SK-N-SH (cell line): ENCODE measurements around the gene RBSN. TPM values are rescaled to one million over a fixed set of nuclear protein-coding genes. Genes with fewer than 3 reads are reported as not detected.

Experiments used
- CTCF ChIA-PET: fragments of 300-600, 350-600 bp; formaldehyde crosslinking; extraction: SDS; loops from one replicate; lab custom pipeline; 2021; lab: Yijun Ruan, JAX
- POLR2A ChIA-PET: fragments of 350-600 bp; sonication (Branson Sonifier 250); formaldehyde crosslinking; extraction: SDS; loops from one replicate; lab custom pipeline; 2020; ENCODE audit warnings: antibody characterized with exemption, inconsistent platforms; lab: Yijun Ruan, JAX
- DNase-seq: peaks from one replicate; pipeline ENCODE4 v3.0.0; 2012
- H2AFZ ChIP-seq: fragments of 200-600 bp; sonication (generic); 2 replicates; pipeline ENCODE4 v1.8.1; 2016; ENCODE audit warnings: antibody characterized with exemption, mild to moderate bottlenecking, low read depth
- H3F3A ChIP-seq: fragments of 200-600 bp; sonication (generic); replicated peaks from 2 replicates; pipeline ENCODE3; 2016; ENCODE audit warnings: antibody characterized with exemption, mild to moderate bottlenecking; ENCODE audit not compliant: insufficient read depth
- H3K27ac ChIP-seq, 2 experiments: fragments of 200-500 bp in 1 of 2; fragments of 200-600 bp in 1 of 2; sonication (Bioruptor generic) in 1 of 2; sonication (generic), shearing (Covaris generic) in 1 of 2; 2 replicates each; pipeline versions ENCODE4 v1.5.1 to v1.6.1; 2014 to 2016; ENCODE audit warnings: low read depth in 2 of 2, inconsistent platforms in 1 of 2, low read length in 1 of 2, mild to moderate bottlenecking in 1 of 2, mixed read lengths in 1 of 2
- H3K27me3 ChIP-seq: fragments of 200-600 bp; sonication (generic), shearing (Covaris generic); 2 replicates; pipeline ENCODE4 v1.6.1; 2016; ENCODE audit warnings: mixed run types; ENCODE audit not compliant: insufficient read depth
- H3K36me3 ChIP-seq, 2 experiments: fragments of 200-500 bp in 1 of 2; fragments of 200-600 bp in 1 of 2; sonication (Bioruptor generic) in 1 of 2; sonication (generic) in 1 of 2; replicated peaks in 1 of 2; 2 replicates each; pipeline versions ENCODE3 to v1.5.1; 2014 to 2016; ENCODE audit warnings: low read length in 1 of 2, mild to moderate bottlenecking in 1 of 2; ENCODE audit not compliant: insufficient read depth in 2 of 2, control insufficient read depth in 1 of 2
- H3K4me1 ChIP-seq, 2 experiments: fragments of 200-500 bp in 1 of 2; fragments of 200-600 bp in 1 of 2; sonication (Bioruptor generic) in 1 of 2; sonication (generic), shearing (Covaris generic) in 1 of 2; 2 replicates each; pipeline versions ENCODE4 v1.5.1 to v1.6.1; 2014 to 2016; ENCODE audit warnings: low read depth in 1 of 2, low read length in 1 of 2, mixed run types in 1 of 2; ENCODE audit not compliant: insufficient read depth in 2 of 2, control insufficient read depth in 1 of 2
- H3K4me2 ChIP-seq: fragments of 200-600 bp; sonication (generic), shearing (Covaris generic); 2 replicates; pipeline ENCODE4 v1.6.1; 2017; ENCODE audit warnings: mixed run types
- H3K4me3 ChIP-seq, 2 experiments: fragments of 200-500 bp in 1 of 2; fragments of 200-600 bp in 1 of 2; sonication (Bioruptor generic) in 1 of 2; sonication (generic), shearing (Covaris generic) in 1 of 2; 2 replicates each; pipeline versions ENCODE4 v1.5.1 to v1.8.1; 2014 to 2016; ENCODE audit warnings: low read depth in 2 of 2, inconsistent platforms in 1 of 2, low read length in 1 of 2, mild to moderate bottlenecking in 1 of 2, mixed read lengths in 1 of 2, moderate library complexity in 1 of 2
- H3K79me2 ChIP-seq: fragments of 200-600 bp; sonication (generic); 2 replicates; pipeline ENCODE4 v1.8.1; 2017; ENCODE audit warnings: mild to moderate bottlenecking; ENCODE audit not compliant: insufficient read depth
- H3K9ac ChIP-seq: fragments of 200-600 bp; sonication (generic); 2 replicates; pipeline ENCODE4 v1.6.1; 2017; ENCODE audit warnings: mixed run types
- H3K9me2 ChIP-seq: fragments of 200-600 bp; sonication (generic); 2 replicates; pipeline ENCODE4 v1.6.1; 2017; ENCODE audit warnings: mixed run types
- H3K9me3 ChIP-seq: fragments of 200-600 bp; sonication (generic); 2 replicates; pipeline ENCODE4 v1.6.1; 2017; ENCODE audit warnings: mixed run types, mild to moderate bottlenecking, moderate library complexity
- H4K20me1 ChIP-seq: fragments of 200-600 bp; sonication (generic); 2 replicates; pipeline ENCODE4 v1.6.1; 2017; ENCODE audit warnings: mild to moderate bottlenecking, mixed run types; ENCODE audit not compliant: insufficient read depth
- EZH2phosphoT487 ChIP-seq: fragments of 200-600 bp; sonication (generic); IDR thresholded peaks from 2 replicates; pipeline ENCODE4 v1.6.1; 2017; ENCODE audit warnings: low read depth, mixed run types, mild to moderate bottlenecking, antibody characterized with exemption, moderate library complexity, borderline replicate concordance
- FOXJ3 ChIP-seq: sonication (generic); formaldehyde crosslinking; IDR thresholded peaks from 2 replicates; pipeline ENCODE4 v1.5.1; 2020; ENCODE audit warnings: mild to moderate bottlenecking, missing genetic modification reagents
- MEF2A ChIP-seq: IDR thresholded peaks from 2 replicates; pipeline ENCODE4 v1.4.0; 2012; ENCODE audit warnings: low read depth, borderline replicate concordance
- MXI1 ChIP-seq: IDR thresholded peaks from 2 replicates; pipeline ENCODE4 v1.6.1; 2012; ENCODE audit warnings: mild to moderate bottlenecking, low read depth, low read length, improper control_type of control experiment
- RCOR1 ChIP-seq: fragments of 150-350 bp; IDR thresholded peaks from 2 replicates; pipeline ENCODE4 v1.6.1; 2017; ENCODE audit warnings: antibody characterized with exemption, low read length
- RFX5 ChIP-seq: IDR thresholded peaks from 2 replicates; pipeline ENCODE4 v1.6.1; 2012; ENCODE audit warnings: mild to moderate bottlenecking, improper control_type of control experiment, low read length
- RXRA ChIP-seq: IDR thresholded peaks from 2 replicates; pipeline ENCODE4 v1.4.0; 2012; ENCODE audit warnings: low read depth, mild to moderate bottlenecking, borderline replicate concordance
- YY1 ChIP-seq: IDR thresholded peaks from 2 replicates; pipeline ENCODE4 v1.4.0; 2012; ENCODE audit warnings: low read depth, mild to moderate bottlenecking
- WGBS: methylation state at CpG from one replicate; pipeline ENCODE4 v1.1.6; 2017; ENCODE audit warnings: low lambda C conversion rate; 5-methylcytosine and 5-hydroxymethylcytosine counted together
- polyA plus RNA-seq, 3 experiments: library from polyadenylated mRNA; depleted of rRNA; stranded (reverse); fragments of >200 nt; gene quantifications; 2 replicates each; pipeline ENCODE4 v1.2.3, GENCODE V29; 2012
- TF ChIP-seq, protein P1 (sequence below): IDR thresholded peaks from 2 replicates; pipeline ENCODE4 v1.6.1; 2012; ENCODE audit warnings: mild to moderate bottlenecking, low read depth, low read length, moderate library complexity

The RBSN gene
- polyA plus RNA-seq, 1 of the 3 experiments (the other 2 are of a cell fraction), result 4.7 TPM

DNA sequence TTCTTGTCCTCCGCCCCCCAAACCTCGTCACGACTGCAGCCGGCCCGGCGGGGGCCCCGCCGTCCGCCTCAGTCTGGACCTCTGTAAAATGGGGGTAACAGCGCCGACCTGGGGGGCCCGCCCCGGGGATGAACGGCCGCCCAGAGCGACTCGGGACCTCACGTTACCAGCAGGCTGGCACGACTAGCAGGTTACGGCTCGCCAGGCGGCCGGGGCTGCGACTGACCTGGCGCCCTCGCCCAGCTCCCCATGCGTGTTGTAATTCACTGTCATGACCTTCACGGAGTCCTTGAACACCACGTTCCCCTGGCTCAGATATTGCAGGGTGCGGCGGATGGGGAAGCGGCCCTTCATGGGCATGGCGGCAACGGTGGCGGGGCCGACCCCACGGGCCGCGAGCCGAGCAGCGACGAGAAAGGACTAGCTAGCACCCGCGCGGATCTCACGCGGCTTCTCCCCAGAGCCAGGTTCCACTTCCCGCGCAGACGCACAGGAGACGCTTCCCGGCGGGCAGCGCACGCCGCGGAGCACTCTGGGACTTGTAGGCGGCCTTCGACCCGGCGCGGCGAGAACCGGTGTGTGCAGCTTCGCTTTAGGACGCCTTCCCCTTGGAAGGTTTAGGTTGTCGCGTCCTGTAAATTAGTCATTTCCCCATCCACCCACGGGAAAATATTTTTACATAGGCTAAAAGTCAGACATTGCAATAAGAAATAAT is 34.0 kb downstream of the RBSN start, which contains the start of gene MRPS25 (continued):
- TF ChIP-seq RCOR1 (no peak), EZH2phosphoT487 (no peak), FOXJ3 (no peak), YY1 (no peak), RFX5 (no peak), RXRA (no peak)
- TF ChIP-seq, protein P1, sequence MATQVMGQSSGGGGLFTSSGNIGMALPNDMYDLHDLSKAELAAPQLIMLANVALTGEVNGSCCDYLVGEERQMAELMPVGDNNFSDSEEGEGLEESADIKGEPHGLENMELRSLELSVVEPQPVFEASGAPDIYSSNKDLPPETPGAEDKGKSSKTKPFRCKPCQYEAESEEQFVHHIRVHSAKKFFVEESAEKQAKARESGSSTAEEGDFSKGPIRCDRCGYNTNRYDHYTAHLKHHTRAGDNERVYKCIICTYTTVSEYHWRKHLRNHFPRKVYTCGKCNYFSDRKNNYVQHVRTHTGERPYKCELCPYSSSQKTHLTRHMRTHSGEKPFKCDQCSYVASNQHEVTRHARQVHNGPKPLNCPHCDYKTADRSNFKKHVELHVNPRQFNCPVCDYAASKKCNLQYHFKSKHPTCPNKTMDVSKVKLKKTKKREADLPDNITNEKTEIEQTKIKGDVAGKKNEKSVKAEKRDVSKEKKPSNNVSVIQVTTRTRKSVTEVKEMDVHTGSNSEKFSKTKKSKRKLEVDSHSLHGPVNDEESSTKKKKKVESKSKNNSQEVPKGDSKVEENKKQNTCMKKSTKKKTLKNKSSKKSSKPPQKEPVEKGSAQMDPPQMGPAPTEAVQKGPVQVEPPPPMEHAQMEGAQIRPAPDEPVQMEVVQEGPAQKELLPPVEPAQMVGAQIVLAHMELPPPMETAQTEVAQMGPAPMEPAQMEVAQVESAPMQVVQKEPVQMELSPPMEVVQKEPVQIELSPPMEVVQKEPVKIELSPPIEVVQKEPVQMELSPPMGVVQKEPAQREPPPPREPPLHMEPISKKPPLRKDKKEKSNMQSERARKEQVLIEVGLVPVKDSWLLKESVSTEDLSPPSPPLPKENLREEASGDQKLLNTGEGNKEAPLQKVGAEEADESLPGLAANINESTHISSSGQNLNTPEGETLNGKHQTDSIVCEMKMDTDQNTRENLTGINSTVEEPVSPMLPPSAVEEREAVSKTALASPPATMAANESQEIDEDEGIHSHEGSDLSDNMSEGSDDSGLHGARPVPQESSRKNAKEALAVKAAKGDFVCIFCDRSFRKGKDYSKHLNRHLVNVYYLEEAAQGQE, result no peak
- TF ChIP-seq, all 33 proteins: peak for 10

DNA sequence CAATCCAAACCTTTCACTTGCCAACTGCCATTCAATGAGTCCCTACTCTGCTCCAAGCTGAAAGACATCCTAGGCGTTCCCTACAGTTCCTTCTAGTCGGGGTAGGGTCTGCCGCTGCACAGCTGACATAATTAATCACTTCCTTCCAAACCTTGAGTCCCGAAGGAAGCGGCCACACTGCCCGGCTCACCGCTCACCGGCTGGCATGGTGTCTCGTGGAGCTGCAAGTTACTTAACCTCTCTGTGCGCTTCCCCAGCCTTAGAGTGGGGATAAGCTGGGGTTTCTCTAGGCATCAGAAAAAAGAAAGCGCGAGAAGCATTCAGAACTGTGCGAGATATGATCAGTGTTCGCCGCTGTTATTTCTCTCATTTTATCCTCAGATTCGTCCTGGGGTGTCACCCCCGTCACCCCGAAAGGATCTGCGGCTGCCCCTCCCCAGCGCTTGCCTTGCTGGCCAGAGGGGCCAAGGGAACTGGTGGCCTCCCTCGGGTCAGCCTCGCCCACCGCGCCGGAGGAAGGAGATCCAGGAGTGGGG is 34.6 kb downstream of the RBSN start:
- peak; percentile 66 for DNase-seq
- peak overlapping the region; percentile 84 for H2AFZ ChIP-seq
- H3F3A ChIP-seq, result no peaks in the 10 kb centered on the region
- H3K4me2 ChIP-seq, result peak overlapping the region; percentile 97
- peaks cover 4 to 5% of the 10 kb centered on the region in 2 experiments for H3K36me3 ChIP-seq
- WGBS, result 1% methylated on average over 19 of the region's 25 CpGs
- H3K4me3 ChIP-seq, result peak overlapping the region; percentile 95 to 98
- no peaks in the 10 kb centered on the region for H4K20me1 ChIP-seq
- ChIA-PET POLR2A (interaction anchor here (0.6 to 1.7 kb wide), 6 partner anchors 34 to 141 kb away, joined by 3 to 7 read pairs (median 4); partner anchors contain the start of genes CAPN7, NR2C2 and RBSN), CTCF (interaction anchor here (0.9 to 1.8 kb wide), 2 partner anchors 12 to 16 kb away, joined by 4 to 5 read pairs; no protein-coding TSS in a partner anchor)
- TF ChIP-seq MXI1 (peak; percentile 29; the same call in 1 of the 2 replicates), MEF2A (no peak)
- no peaks in the 10 kb centered on the region for H3K27me3 ChIP-seq
- peak overlapping the region; percentile 41 to 60; a peak in 2 of 4 replicates for H3K27ac ChIP-seq
- H3K9me3 ChIP-seq, result no peaks in the 10 kb centered on the region
- H3K9ac ChIP-seq, result peak overlapping the region; percentile 97
- H3K79me2 ChIP-seq, result peaks cover 47% of the 10 kb centered on the region
- peaks cover 8 to 14% of the 10 kb centered on the region in 2 experiments; a peak in 2 of 4 replicates for H3K4me1 ChIP-seq
- H3K9me2 ChIP-seq, result no peaks in the 10 kb centered on the region
